Adrenal gland (tissue), 12 donors: Measurements from ENCODE around the gene HELZ. TPM values are rescaled to one million over a fixed set of nuclear protein-coding genes. Genes with fewer than 3 reads are reported as not detected.

Experiments
- DNase-seq, 7 donors: peaks; one replicate each; pipeline ENCODE4 v3.0.0-alpha.2; 2019 to 2020
- H3K27ac ChIP-seq, 5 donors: fragments of 200-600 bp; sonication (generic) in 4 of 5; 1 replicate in 3 of 5; 2 replicates in 2 of 5; pipeline versions ENCODE4 v1.5.1 to v1.8.0; 2016 to 2020; ENCODE audit warnings: mild to moderate bottlenecking in 1 of 5
- H3K27me3 ChIP-seq: fragments of 200-600 bp; 2 replicates; pipeline ENCODE4 v1.8.0; 2021
- H3K36me3 ChIP-seq, 2 donors: fragments of 200-600 bp; replicated peaks in 1 of 2; 1 replicate in 1 of 2; 2 replicates in 1 of 2; pipeline versions ENCODE4 v1.5.1 to v1.8.0; 2018 to 2022
- H3K4me1 ChIP-seq, 2 donors: fragments of 200-600 bp; replicated peaks in 1 of 2; 1 replicate in 1 of 2; 2 replicates in 1 of 2; pipeline versions ENCODE4 v1.5.1 to v1.8.0; 2018 to 2021
- H3K4me3 ChIP-seq, 4 donors: fragments of 200-600 bp; sonication (generic) in 3 of 4; one replicate each; pipeline ENCODE4 v1.5.1; 2016 to 2018
- H3K9me3 ChIP-seq, 3 donors: fragments of 200-600 bp; sonication (generic) in 1 of 3; replicated peaks in 1 of 3; 1 replicate in 2 of 3; 2 replicates in 1 of 3; pipeline versions ENCODE4 v1.5.1 to v1.8.0; 2016 to 2021
- POLR2A ChIP-seq, 2 donors: fragments of 450-650 bp; IDR thresholded peaks; one replicate each; pipeline ENCODE4 v1.6.1; 2017; ENCODE audit warnings: antibody characterized with exemption in 2 of 2, mild to moderate bottlenecking in 2 of 2, moderate library complexity in 1 of 2
- WGBS, 4 donors: extraction: QIAGEN DNeasy Blood & Tissue Kit in 2 of 4; methylation state at CpG; one replicate each; pipeline versions ENCODE4 v1.1.5 to v1.1.7; 2013 to 2017; 5-methylcytosine and 5-hydroxymethylcytosine counted together
- intact Hi-C, 2 donors: fragments of 100-400 bp; cut with DNase I; formaldehyde crosslinking; loops; one replicate each; pipeline versions ENCODE4 v1.14.1 to v1.15.0; 2022 to 2023
- polyA plus RNA-seq, 3 donors: library from polyadenylated mRNA; stranded (reverse); fragments of 200-250 nt in 2 of 3; fragments of 350-450 nt in 1 of 3; fragmentation: Illumina TruSeq in 1 of 3; extraction: RNeasy Lipid Tissue Mini Kit (QIAGEN cat#74804) in 1 of 3; gene quantifications; one replicate each; pipeline ENCODE4 v1.2.3, GENCODE V29; 2013 to 2014
- total RNA-seq, 9 donors: library from RNA; depleted of rRNA in 4 of 9; stranded (reverse); fragments of >200 nt in 4 of 9; fragments of 120-200 nt in 1 of 9; fragmentation: NEBNext Ultra II Directional in 1 of 9; extraction: Animal tissue kit (Norgen Biotek cat#: 25700) in 1 of 9; gene quantifications; one replicate each; pipeline versions ENCODE4 v1.1.0 to v1.2.4, GENCODE V29; 2013 to 2023
- TF ChIP-seq, protein P1 (sequence below), 6 experiments: fragments of 450-650 bp in 4 of 6; fragments of 200-600 bp in 2 of 6; sonication (generic) in 1 of 6; IDR thresholded peaks; 1 replicate in 5 of 6; 2 replicates in 1 of 6; pipeline versions ENCODE4 v1.5.1 to v1.8.0; 2016 to 2021; ENCODE audit warnings: antibody characterized with exemption in 6 of 6, mild to moderate bottlenecking in 2 of 6, moderate library complexity in 1 of 6
- donor health status: healthy with polysubstance abuse.
- donor health status: Bipolar disorder and iron deficiency.
- donor health status: DM: yes; HTN: yes; CAD: no.
- donor health status: DM: no; HTN: no; CAD: no.
- donor health status: DM: no; HTN: no; CAD: no.
- donor health status: DM: yes; HTN: yes; CAD: no.

The HELZ gene
- total and polyA plus RNA-seq, 12 donors = 3.1 to 88.0 (median 47.9) TPM

GRCh38 chr17:67063141-67063540, 181.9 kb downstream of the HELZ start:
- WGBS, 4 donors = 77 to 88% (median 83%) methylated on average over 6 of the region's 6 CpGs
- no peaks in the 10 kb centered on the region for H3K36me3 ChIP-seq
- no peaks in the 10 kb centered on the region for H3K27me3 ChIP-seq
- H3K9me3 ChIP-seq = no peaks in the 10 kb centered on the region
- no peak overlapping the region for H3K27ac ChIP-seq
- TF ChIP-seq, protein P1, sequence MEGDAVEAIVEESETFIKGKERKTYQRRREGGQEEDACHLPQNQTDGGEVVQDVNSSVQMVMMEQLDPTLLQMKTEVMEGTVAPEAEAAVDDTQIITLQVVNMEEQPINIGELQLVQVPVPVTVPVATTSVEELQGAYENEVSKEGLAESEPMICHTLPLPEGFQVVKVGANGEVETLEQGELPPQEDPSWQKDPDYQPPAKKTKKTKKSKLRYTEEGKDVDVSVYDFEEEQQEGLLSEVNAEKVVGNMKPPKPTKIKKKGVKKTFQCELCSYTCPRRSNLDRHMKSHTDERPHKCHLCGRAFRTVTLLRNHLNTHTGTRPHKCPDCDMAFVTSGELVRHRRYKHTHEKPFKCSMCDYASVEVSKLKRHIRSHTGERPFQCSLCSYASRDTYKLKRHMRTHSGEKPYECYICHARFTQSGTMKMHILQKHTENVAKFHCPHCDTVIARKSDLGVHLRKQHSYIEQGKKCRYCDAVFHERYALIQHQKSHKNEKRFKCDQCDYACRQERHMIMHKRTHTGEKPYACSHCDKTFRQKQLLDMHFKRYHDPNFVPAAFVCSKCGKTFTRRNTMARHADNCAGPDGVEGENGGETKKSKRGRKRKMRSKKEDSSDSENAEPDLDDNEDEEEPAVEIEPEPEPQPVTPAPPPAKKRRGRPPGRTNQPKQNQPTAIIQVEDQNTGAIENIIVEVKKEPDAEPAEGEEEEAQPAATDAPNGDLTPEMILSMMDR (IDR thresholded peaks at IDR 0.05) = no peak
- TF ChIP-seq POLR2A (IDR thresholded peaks at IDR 0.05) = no peak
- H3K4me3 ChIP-seq = no peak overlapping the region
- no peak for DNase-seq
- intact Hi-C loops = no loop called here
- H3K4me1 ChIP-seq = no peaks in the 10 kb centered on the region

DNA sequence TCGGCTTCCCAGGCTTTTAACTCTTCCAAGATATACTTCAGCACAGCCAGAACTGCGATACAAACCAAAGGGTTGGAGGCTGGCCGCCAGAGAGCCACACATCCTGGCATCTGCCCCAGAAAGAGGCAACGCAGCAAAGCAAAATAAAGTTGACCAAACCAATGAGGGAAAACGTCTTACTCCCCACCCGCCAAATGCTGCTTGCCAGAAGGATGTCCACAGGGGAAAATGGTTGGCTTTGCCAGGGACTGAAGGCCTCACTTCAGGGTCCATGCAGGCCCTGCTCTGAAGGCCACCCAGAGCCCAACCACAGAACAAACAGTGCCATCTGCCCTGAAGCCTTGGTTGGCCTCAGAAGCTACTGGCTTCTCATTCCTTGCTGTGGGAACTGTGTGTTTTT, 185.6 kb downstream of the HELZ start:
- H3K4me1 ChIP-seq = no peaks in the 10 kb centered on the region
- DNase-seq = peak in 3 of 7 donors; percentile 3 to 27 (median 26)
- WGBS, 4 donors = 66 to 85% (median 83%) methylated on average over 6 of the region's 6 CpGs

GRCh38 chr17:67058036-67058435, 187.0 kb downstream of the HELZ start:
- H3K36me3 ChIP-seq = no peaks in the 10 kb centered on the region
- no peaks in the 10 kb centered on the region for H3K4me1 ChIP-seq
- H3K27ac ChIP-seq = no peak overlapping the region
- no peaks in the 10 kb centered on the region for H3K9me3 ChIP-seq
- 97 to 100% (median 98%) methylated on average over 8 of the region's 8 CpGs for WGBS, 4 donors
- TF ChIP-seq, protein P1 (IDR thresholded peaks at IDR 0.05) = no peak
- no peak for TF ChIP-seq POLR2A (IDR thresholded peaks at IDR 0.05)
- H3K27me3 ChIP-seq = no peaks in the 10 kb centered on the region
- intact Hi-C loops = no loop called here
- DNase-seq = peak in 1 of 7 donors; percentile 15
- H3K4me3 ChIP-seq = no peak overlapping the region

More for the DNA sequence above, 185.6 kb downstream of the HELZ start:
- Histone ChIP-seq H3K27me3 (no peaks in the 10 kb centered on the region), H3K9me3 (no peaks in the 10 kb centered on the region), H3K4me3 (no peak overlapping the region), H3K27ac (no peak overlapping the region), H3K36me3 (no peaks in the 10 kb centered on the region)
- TF ChIP-seq, protein P1 (IDR thresholded peaks at IDR 0.05) = no peak
- no peak for TF ChIP-seq POLR2A (IDR thresholded peaks at IDR 0.05)
- intact Hi-C loops = no loop called here

DNA sequence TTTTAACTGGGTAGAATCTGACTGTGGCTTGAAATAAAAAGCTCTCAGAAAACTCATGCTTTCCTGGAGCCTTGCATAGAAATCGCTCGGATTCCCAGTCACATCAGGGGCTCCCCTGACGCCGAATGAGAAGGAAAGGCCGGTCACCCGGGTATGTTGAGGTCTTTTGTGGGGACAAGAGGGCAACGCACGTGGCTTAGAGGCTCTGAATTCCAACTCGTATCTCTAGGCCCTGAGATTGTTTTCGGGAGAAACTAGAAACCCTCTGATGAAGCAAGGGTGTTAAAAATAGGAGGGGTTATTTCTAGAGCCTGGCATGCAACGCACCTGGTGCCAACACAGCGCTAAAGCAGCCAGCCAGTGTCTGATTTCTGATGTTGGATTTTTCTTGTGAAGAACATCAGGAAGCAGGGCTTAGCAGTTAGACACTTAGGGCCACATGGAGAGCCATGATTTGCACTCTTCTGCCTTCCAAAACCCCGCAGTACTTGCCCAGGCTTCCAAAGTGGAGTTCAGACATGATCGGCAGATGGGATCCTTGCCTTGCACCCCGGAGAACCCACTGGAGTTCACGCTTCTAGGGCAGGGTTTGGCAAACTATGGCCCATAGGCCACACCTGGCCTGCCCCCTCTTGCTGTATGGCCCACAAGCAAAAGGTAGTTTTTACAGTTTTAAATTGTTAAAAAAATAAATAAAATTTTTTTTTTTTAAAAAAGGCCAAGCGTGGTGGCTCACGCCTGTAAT, 188.1 kb downstream of the HELZ start:
- H3K9me3 ChIP-seq = no peaks in the 10 kb centered on the region
- DNase-seq = peak in 1 of 7 donors; percentile 35
- no peaks in the 10 kb centered on the region for H3K4me1 ChIP-seq
- no peak overlapping the region for H3K27ac ChIP-seq
- TF ChIP-seq, protein P1 (IDR thresholded peaks at IDR 0.05) = no peak
- no peak for TF ChIP-seq POLR2A (IDR thresholded peaks at IDR 0.05)
- WGBS, 4 donors = 91 to 96% (median 92%) methylated on average over 16 to 18 of the region's 18 CpGs
- no peaks in the 10 kb centered on the region for H3K36me3 ChIP-seq
- H3K4me3 ChIP-seq = no peak overlapping the region
- intact Hi-C loops = no loop called here
- H3K27me3 ChIP-seq = no peaks in the 10 kb centered on the region
